HepG2 (cell line): ENCODE results near the gene TRIM72. TPM values are rescaled to one million over a fixed set of nuclear protein-coding genes. Genes with fewer than 3 reads are reported as not detected.
A peak's percentile ranks its signal among the peaks of the same experiment; 100 is the strongest.

ENCODE experiments used
- ATF1 ChIP-seq: IDR thresholded peaks from 2 replicates; pipeline ENCODE4 v1.6.1; 2016; ENCODE audit warnings: mild to moderate bottlenecking, control low read depth
- CC2D1A ChIP-seq: sonication (generic); formaldehyde crosslinking; IDR thresholded peaks from 2 replicates; pipeline ENCODE4 v1.8.1; 2023; ENCODE audit warnings: mild to moderate bottlenecking, missing genetic modification reagents
- FOSL2 ChIP-seq: sonication (generic); formaldehyde crosslinking; IDR thresholded peaks from 2 replicates; pipeline ENCODE4 v1.4.0; 2020; ENCODE audit warnings: missing genetic modification reagents
- FOXO1 ChIP-seq: sonication (generic); formaldehyde crosslinking; IDR thresholded peaks from 2 replicates; pipeline ENCODE4 v1.4.0; 2020; ENCODE audit warnings: missing genetic modification reagents
- GATAD2A ChIP-seq: IDR thresholded peaks from 2 replicates; pipeline ENCODE4 v1.6.1; 2016
- GFI1 ChIP-seq: sonication (generic); formaldehyde crosslinking; IDR thresholded peaks from 2 replicates; pipeline ENCODE4 v1.5.0; 2020; ENCODE audit warnings: missing genetic modification reagents, mild to moderate bottlenecking, borderline replicate concordance
- GTF2F1 ChIP-seq: fragments of 150-350 bp; IDR thresholded peaks from 2 replicates; pipeline ENCODE4 v1.6.1; 2014; ENCODE audit warnings: low read length
- GTF3A ChIP-seq: sonication (generic); formaldehyde crosslinking; conservative IDR thresholded peaks from 2 replicates; pipeline ENCODE4 v1.4.0; 2020; ENCODE audit warnings: mild to moderate bottlenecking, missing genetic modification reagents
- KLF12 ChIP-seq: sonication (generic); formaldehyde crosslinking; IDR thresholded peaks from 2 replicates; pipeline ENCODE4 v1.4.0; 2020; ENCODE audit warnings: missing genetic modification reagents, borderline replicate concordance
- MED1 ChIP-seq: sonication (generic); formaldehyde crosslinking; IDR thresholded peaks from 2 replicates; pipeline ENCODE4 v1.4.0; 2020; ENCODE audit warnings: missing genetic modification reagents
- POLR2A ChIP-seq, 2 experiments: IDR thresholded peaks; 2 replicates each; pipeline ENCODE4 v1.6.1; 2011; ENCODE audit warnings: low read depth in 2 of 2, low read length in 2 of 2, mild to moderate bottlenecking in 1 of 2, moderate library complexity in 1 of 2; ENCODE audit not compliant: insufficient read depth in 1 of 2
- POLR2AphosphoS5 ChIP-seq: IDR thresholded peaks from 2 replicates; pipeline ENCODE4 v1.6.1; 2012; ENCODE audit warnings: low read depth, low read length
- PRDM15 ChIP-seq: sonication (generic); formaldehyde crosslinking; IDR thresholded peaks from 2 replicates; pipeline ENCODE4 v1.4.0; 2020; ENCODE audit warnings: missing genetic modification reagents
- RXRA ChIP-seq: sonication (generic); formaldehyde crosslinking; IDR thresholded peaks from 2 replicates; pipeline ENCODE4 v1.5.1; 2020; ENCODE audit warnings: missing genetic modification reagents
- TMF1 ChIP-seq: sonication (generic); formaldehyde crosslinking; IDR thresholded peaks from 2 replicates; pipeline ENCODE4 v1.8.1; 2022; ENCODE audit warnings: low read depth, missing genetic modification reagents
- ZEB1 ChIP-seq: IDR thresholded peaks from 2 replicates; pipeline ENCODE4 v1.6.1; 2012; ENCODE audit warnings: mild to moderate bottlenecking, low read depth, inconsistent platforms; ENCODE audit not compliant: insufficient replicate concordance
- ZNF232 ChIP-seq: sonication (generic); formaldehyde crosslinking; IDR thresholded peaks from 2 replicates; pipeline ENCODE4 v1.4.0; 2020; ENCODE audit warnings: missing genetic modification reagents, borderline replicate concordance
- ZNF674 ChIP-seq: sonication (generic); formaldehyde crosslinking; IDR thresholded peaks from 2 replicates; pipeline ENCODE4 v1.5.0; 2020; ENCODE audit warnings: low read depth, mild to moderate bottlenecking, missing genetic modification reagents
- ZNF720 ChIP-seq: sonication (generic); formaldehyde crosslinking; IDR thresholded peaks from 2 replicates; pipeline ENCODE4 v1.4.0; 2020; ENCODE audit warnings: missing genetic modification reagents
- ZNF777 ChIP-seq: sonication (generic); formaldehyde crosslinking; IDR thresholded peaks from 2 replicates; pipeline ENCODE4 v1.4.0; 2020; ENCODE audit warnings: missing genetic modification reagents
- ZSCAN9 ChIP-seq: IDR thresholded peaks from 2 replicates; pipeline ENCODE4 v1.6.1; 2016; ENCODE audit warnings: borderline replicate concordance
- polyA plus RNA-seq, 8 experiments: library from polyadenylated mRNA; depleted of rRNA in 3 of 8; stranded (reverse) in 7 of 8; unstranded in 1 of 8; fragments of >200 nt; fragmentation: Illumina TruSeq in 4 of 8; extraction: Trizol in 4 of 8; gene quantifications; 2 replicates each; pipeline versions ENCODE4 v1.2.1 to v1.2.3, GENCODE V29; 2011 to 2016; ENCODE audit warnings: low read depth in 4 of 8, missing spikeins in 1 of 8, mixed read lengths in 1 of 8; ENCODE audit not compliant: insufficient read depth in 1 of 8
- total RNA-seq, 5 experiments: library from RNA; depleted of rRNA; stranded (reverse); fragments of >200 nt; fragmentation: Illumina TruSeq; extraction: Trizol; gene quantifications; 2 replicates each; pipeline ENCODE4 v1.2.3, GENCODE V29; 2016; ENCODE audit warnings: low read depth in 1 of 5
- TF ChIP-seq, protein P1 (sequence below): sonication (generic); formaldehyde crosslinking; IDR thresholded peaks from 2 replicates; pipeline ENCODE4 v1.4.0; 2020; ENCODE audit warnings: missing genetic modification reagents, borderline replicate concordance
- TF ChIP-seq, protein P2 (sequence below): IDR thresholded peaks from 2 replicates; pipeline ENCODE4 v1.6.1; 2012; ENCODE audit warnings: inconsistent platforms

Gene TRIM72
- total and polyA plus RNA-seq, 2 of the 13 experiments (the other 11 are each of a cell fraction or from before 2014, with no cell fraction given), result not detected

DNA sequence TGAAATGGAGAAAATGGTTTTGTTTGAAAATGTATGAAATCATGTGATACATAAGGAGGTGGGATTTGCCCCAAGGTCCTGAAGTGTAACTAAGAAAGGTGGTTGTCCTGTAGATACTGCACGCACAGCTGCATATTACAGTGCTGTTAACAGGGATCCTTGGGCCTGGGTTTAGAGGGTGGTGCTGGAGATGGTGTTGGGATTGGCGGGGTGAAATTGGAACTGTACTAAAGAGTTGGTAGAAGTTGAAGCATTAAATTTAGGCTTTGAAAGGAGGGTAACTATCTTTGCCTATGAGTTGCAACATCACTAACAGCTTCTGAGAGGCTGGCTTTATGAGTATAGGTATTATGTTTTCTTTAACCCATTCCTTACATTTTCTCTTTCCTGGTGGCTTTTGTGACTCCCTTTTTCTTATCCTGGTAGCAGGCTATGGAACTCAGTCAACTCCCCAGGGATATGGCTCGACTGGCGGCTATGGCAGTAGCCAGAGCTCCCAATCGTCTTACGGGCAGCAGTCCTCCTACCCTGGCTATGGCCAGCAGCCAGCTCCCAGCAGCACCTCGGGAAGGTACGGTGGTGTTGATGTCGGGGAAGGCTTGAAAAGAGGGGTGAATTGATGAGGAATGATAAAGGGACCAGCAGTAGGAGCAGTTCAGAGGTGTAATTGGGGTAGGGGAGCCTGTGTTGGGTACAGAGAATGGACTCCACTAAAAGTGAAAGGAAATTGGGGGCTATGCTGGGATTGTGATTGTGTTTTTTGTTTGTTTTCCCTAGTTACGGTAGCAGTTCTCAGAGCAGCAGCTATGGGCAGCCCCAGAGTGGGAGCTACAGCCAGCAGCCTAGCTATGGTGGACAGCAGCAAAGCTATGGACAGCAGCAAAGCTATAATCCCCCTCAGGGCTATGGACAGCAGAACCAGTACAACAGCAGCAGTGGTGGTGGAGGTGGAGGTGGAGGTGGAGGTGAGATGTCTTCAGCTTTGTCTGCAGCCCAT is 30.2 kb upstream of the TRIM72 start (continued):
- TF ChIP-seq MED1 (CRISPR knock-in tag) (0 out of 2 replicates have a peak, but pooled peaks have one; percentile 20), ATF1 (CRISPR knock-in tag) (no peak), POLR2AphosphoS5 (peak; percentile 17; the same call in 1 of the 2 replicates), GFI1 (CRISPR knock-in tag) (no peak), FOSL2 (CRISPR knock-in tag) (no peak), ZNF232 (CRISPR knock-in tag) (no peak), TMF1 (CRISPR knock-in tag) (no peak), GATAD2A (CRISPR knock-in tag) (no peak), ZNF777 (0 out of 2 replicates have a peak, but pooled peaks have one; percentile 35), ZNF720 (CRISPR knock-in tag) (no peak), POLR2A (IDR thresholded peaks at IDR 0.05; ENCODE audit: insufficient read depth in 1 of 2, low read depth in 2 of 2, low read length in 2 of 2) (peak; percentile 31 to 58; a peak in 3 of 4 replicates), RXRA (CRISPR knock-in tag) (no peak), ZSCAN9 (CRISPR knock-in tag) (no peak), ZNF674 (CRISPR knock-in tag) (no peak), FOXO1 (CRISPR knock-in tag) (no peak), CC2D1A (CRISPR knock-in tag) (no peak), KLF12 (CRISPR knock-in tag) (no peak), ZEB1 (no peak), PRDM15 (CRISPR knock-in tag) (no peak), GTF2F1 (no peak), GTF3A (no peak)
- TF ChIP-seq, protein P1, sequence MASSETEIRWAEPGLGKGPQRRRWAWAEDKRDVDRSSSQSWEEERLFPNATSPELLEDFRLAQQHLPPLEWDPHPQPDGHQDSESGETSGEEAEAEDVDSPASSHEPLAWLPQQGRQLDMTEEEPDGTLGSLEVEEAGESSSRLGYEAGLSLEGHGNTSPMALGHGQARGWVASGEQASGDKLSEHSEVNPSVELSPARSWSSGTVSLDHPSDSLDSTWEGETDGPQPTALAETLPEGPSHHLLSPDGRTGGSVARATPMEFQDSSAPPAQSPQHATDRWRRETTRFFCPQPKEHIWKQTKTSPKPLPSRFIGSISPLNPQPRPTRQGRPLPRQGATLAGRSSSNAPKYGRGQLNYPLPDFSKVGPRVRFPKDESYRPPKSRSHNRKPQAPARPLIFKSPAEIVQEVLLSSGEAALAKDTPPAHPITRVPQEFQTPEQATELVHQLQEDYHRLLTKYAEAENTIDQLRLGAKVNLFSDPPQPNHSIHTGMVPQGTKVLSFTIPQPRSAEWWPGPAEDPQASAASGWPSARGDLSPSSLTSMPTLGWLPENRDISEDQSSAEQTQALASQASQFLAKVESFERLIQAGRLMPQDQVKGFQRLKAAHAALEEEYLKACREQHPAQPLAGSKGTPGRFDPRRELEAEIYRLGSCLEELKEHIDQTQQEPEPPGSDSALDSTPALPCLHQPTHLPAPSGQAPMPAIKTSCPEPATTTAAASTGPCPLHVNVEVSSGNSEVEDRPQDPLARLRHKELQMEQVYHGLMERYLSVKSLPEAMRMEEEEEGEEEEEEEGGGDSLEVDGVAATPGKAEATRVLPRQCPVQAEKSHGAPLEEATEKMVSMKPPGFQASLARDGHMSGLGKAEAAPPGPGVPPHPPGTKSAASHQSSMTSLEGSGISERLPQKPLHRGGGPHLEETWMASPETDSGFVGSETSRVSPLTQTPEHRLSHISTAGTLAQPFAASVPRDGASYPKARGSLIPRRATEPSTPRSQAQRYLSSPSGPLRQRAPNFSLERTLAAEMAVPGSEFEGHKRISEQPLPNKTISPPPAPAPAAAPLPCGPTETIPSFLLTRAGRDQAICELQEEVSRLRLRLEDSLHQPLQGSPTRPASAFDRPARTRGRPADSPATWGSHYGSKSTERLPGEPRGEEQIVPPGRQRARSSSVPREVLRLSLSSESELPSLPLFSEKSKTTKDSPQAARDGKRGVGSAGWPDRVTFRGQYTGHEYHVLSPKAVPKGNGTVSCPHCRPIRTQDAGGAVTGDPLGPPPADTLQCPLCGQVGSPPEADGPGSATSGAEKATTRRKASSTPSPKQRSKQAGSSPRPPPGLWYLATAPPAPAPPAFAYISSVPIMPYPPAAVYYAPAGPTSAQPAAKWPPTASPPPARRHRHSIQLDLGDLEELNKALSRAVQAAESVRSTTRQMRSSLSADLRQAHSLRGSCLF, result no peak
- TF ChIP-seq, protein P2, sequence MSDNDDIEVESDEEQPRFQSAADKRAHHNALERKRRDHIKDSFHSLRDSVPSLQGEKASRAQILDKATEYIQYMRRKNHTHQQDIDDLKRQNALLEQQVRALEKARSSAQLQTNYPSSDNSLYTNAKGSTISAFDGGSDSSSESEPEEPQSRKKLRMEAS, result no peak
